NCI-H187 (cell line): ENCODE measurements around the gene GDPD5.

Experiments
- DNase-seq, 2 experiments: peaks; one replicate each; lab custom pipeline; 2025; lab: John Stamatoyannopoulos, UW

Gene GDPD5

DNA sequence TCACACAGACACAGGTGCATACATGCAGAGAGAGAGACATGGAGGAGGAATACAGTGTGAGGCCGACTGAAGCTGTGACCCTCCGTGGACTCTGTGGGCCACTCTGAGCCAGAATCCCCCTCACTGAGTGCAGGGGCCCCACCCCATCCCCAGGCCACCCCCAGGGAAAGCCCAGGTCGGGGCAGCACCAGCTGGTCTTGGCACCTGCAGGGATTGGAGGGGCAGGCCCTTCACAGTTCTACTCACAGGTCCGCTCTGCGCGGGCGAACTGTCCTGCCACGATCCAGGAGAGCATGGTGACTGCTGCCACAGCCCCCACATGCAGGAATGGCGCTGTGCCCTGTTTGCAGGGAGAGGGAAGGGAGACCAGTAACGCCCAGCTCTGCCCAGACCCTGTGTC, 76.5 kb downstream of the GDPD5 start:
- no peak for DNase-seq

DNA sequence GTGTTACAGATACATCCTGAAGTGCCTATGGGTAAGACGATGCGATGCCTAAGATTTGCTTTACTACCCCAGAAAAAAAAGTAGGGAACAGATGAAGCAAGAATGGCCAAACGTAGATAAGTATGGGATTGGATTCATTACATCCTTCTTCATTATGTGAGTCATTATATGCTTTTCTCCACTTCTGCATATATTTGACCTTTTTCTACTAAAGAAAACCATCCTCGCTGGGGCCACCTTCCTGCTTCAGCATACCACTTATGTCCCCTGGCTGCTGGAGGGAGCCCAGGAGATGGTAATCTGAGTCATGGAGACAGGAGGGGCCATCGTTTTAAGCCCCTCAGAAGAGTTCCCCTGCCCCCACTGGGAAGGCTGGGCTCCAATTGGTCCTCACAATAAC, 78.3 kb downstream of the GDPD5 start:
- DNase-seq, result no peak

- peak in 1 of 2 experiments; percentile 26 for DNase-seq
Measured at GRCh38 chr11:75445315-75445953, 80.3 kb downstream of the GDPD5 start.

- no peak for DNase-seq
Measured at GRCh38 chr11:75443043-75443442, 82.7 kb downstream of the GDPD5 start.

- DNase-seq, result no peak
Measured at GRCh38 chr11:75442161-75442885, 83.4 kb downstream of the GDPD5 start.

- DNase-seq, result no peak
Measured at GRCh38 chr11:75441804-75442132, 84.0 kb downstream of the GDPD5 start.

GRCh38 chr11:75440960-75441803, 84.6 kb downstream of the GDPD5 start:
- DNase-seq, result no peak

GRCh38 chr11:75439495-75440120, 86.1 kb downstream of the GDPD5 start:
- no peak for DNase-seq

- no peak for DNase-seq
Measured at GRCh38 chr11:75439026-75439425, 86.7 kb downstream of the GDPD5 start.

GRCh38 chr11:75437966-75438659, 87.6 kb downstream of the GDPD5 start:
- no peak for DNase-seq

DNA sequence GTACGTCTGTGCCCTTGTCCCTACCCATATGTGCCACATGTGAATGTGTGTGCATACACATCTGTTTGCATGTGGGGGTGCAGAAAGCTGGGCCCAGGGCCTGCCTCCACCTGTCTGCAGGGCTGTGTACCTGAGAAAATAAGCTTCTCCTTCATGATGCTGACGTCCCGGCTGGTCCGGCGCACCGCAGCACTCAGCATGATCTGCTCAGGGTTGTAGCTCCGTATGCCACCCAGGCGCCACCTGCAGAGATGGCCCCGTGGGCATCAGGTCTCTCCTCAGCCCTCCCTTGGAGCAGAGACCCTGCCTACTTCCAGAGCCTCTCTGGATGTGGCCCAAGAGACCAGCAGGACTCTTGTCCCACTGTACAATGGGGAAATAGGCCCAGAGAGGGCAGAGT, 88.9 kb downstream of the GDPD5 start:
- no peak for DNase-seq

- DNase-seq, result no peak
Measured at GRCh38 chr11:75435571-75435925, 90.2 kb downstream of the GDPD5 start.

DNA sequence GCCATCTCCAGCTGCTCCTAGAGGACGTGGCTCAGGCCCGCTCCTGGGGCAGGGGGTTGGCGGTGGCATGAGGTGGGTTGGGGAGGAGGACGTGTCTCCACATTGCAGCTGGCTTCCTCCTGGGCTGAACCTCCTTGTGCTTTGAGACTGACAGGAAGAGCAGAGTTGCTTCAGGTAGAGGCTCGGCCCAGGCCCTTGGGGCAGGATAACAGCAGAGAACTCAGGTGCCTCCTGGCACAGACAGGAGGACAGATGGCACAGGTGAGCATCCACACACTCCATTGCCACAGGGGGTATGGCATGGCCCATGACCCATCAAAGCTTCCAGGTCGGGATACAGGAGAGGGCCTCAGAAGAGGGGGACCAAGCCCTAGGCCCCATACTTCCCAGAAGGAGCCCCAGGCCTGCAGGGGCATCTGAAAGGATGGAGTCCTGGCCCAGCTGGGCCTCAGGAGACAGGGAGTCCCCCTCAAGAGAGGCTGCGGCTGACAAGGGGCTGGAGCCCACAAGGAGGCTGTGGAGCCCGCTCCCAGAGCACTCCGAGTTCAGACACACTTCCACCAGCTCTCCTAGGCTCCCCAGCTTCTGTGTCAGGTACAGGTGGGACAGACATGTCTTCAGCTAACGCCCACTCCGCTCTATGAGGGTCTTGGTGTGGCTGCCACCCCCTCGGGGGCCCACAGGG, 90.7 kb downstream of the GDPD5 start:
- DNase-seq, result no peak

DNA sequence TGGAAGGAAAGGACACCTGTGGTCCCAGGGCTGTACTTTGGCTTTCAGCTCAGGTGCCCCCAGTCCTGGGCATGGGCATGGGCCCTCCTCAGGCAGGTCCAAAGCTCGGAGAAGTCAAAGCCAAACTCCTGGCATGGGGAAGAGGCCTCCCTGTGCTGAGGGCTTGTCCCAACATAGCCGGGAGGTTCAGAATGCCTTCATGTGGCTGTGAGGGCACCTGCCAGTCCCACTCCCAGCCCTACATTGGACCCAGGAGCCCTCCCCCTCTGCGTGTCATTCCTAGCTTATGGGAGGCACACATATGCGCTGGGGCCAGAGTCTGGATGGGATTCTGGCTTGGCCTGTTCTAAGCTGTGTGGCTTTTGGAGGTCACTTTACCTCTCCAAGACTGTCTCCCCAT, 91.7 kb downstream of the GDPD5 start:
- DNase-seq, result no peak

GRCh38 chr11:75433443-75433842, 92.3 kb downstream of the GDPD5 start:
- no peak for DNase-seq

- DNase-seq, result peak in 1 of 2 experiments; percentile 64
Measured at GRCh38 chr11:75432911-75433321, 92.8 kb downstream of the GDPD5 start, which contains the start of gene KLHL35. TSS of gene KLHL35 (minus strand) at chr11:75433203. CDS start at chr11:75430629, 2,574 bp downstream.

DNA sequence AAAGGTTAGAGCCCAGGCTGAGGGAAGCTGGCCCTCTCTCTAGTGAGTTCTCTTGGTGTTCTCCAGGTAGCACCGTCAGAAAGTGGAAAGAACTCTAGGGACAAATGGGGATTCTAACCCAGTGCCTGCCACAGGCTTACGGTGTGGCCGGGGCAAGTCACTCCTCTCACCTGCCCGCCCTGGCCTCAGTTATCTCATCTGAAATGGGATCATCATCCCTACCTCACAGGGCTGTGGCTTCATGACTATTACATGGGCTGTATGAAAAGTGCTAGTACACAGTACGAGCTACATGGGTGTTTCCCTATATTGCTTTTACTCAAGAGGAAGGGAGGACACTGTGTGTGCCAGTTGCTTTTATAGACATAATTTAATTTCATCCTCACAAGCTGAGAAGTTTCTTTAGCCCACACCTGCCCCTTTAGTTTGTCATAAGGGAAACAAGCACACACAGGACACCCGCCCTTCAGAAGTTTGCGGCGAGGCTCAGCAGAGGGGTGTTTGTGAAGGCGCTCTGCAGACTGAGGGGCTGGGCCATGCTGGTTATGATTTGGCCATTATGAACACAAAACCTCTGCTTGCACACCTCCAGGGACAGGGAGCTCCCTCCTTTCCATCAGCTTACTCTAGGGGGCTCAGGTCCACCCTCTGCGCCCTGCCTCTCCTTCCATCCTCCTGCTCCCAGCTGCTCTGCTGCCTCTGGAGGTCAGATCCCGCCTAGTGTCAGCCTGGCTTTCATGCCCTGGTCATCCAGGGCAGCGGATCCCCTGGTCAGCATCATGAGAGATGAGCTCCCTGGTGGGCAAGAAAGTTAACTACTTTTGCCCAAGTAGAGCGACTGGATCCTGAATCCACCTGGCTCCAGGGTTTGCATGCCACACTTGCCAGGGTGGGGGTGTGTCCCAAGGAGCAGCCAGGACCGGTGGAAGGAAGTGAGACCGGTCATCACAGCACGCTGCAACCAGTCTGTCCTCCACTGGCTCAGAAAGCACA, 93.9 kb downstream of the GDPD5 start:
- DNase-seq, result no peak

DNA sequence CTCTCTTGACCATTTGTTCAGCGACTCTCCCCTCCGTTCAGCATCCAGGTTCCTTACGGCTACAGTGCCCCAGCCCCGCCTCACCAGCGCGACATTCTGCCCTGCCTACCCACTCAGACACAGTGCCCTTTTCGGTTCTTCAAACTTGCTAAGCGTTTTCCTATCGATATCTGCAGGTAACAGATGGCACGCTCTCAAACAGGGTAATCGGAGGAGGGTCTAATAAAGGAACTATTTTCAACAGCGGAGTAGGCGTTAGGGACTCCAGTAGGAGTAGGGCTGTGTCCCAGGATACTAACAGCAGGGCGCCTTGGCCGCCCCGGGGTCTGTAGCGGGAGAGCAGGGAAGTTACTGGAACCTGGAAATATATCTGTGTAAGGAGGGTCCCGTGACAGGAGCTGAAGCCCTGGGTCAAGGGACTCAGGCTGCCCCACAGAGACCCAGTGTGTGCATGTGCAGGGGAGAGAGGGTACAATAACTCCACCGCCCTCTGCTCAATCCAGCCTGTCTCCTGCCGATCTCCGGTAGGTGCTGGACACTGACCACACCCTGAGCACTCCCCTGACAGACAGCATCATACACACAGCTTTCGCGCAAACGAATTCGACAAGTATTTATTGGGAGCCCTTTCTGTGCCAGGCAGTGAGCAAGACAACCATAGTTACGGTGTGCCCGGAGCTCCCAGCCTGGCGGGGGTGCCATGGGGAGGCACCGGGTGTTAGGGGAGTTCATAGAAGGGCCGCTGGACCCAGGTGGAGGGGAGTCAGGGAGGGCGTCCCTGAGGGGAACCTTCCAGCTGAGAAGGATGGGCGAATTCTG, 94.8 kb downstream of the GDPD5 start:
- DNase-seq, result no peak
